Measurements from ENCODE around the gene PPM1M.

The PPM1M gene

GRCh38 chr3:52222319-52223221 lies 23.0 kb upstream of the PPM1M start:
- Mint-ChIP-seq H3K4me1 (ENCODE audit: low read depth) (peaks cover 80% of the 10 kb centered on the region), H3K27me3 (no peaks in the 10 kb centered on the region), H3K9me3 (no peaks in the 10 kb centered on the region), H3K36me3 (ENCODE audit: low read depth) (peaks cover 3% of the 10 kb centered on the region), H3K4me3 (peak overlapping the region; percentile 73), H3K27ac (peak overlapping the region; percentile 49)

- peaks cover 68% of the 10 kb centered on the region for H3K4me1 Mint-ChIP-seq (ENCODE audit: low read depth)
- H3K9me3 Mint-ChIP-seq: no peaks in the 10 kb centered on the region
- H3K27me3 Mint-ChIP-seq: no peaks in the 10 kb centered on the region
- peak overlapping the region; percentile 65 for H3K27ac Mint-ChIP-seq
- H3K36me3 Mint-ChIP-seq (ENCODE audit: low read depth): peaks cover 3% of the 10 kb centered on the region
- H3K4me3 Mint-ChIP-seq: peak overlapping the region; percentile 24
These were observed 21.8 kb upstream of the PPM1M start for GRCh38 chr3:52223449-52224408.

- Mint-ChIP-seq H3K36me3 (ENCODE audit: low read depth) (peaks cover 10% of the 10 kb centered on the region), H3K9me3 (no peaks in the 10 kb centered on the region), H3K4me3 (peak within 1 kb of the TSS; percentile 63), H3K27me3 (no peaks in the 10 kb centered on the region), H3K27ac (peak within 1 kb of the TSS; percentile 82), H3K4me1 (ENCODE audit: low read depth) (peaks cover 57% of the 10 kb centered on the region)
These were observed 19.9 kb upstream of the PPM1M start, which contains the start of gene TLR9 for GRCh38 chr3:52225452-52226228. Gene TLR9 (minus strand): TSS chr3:52225645. CDS start chr3:52225529, 116 bp downstream.

- peaks cover 13% of the 10 kb centered on the region for H3K36me3 Mint-ChIP-seq (ENCODE audit: low read depth)
- peaks cover 54% of the 10 kb centered on the region for H3K4me1 Mint-ChIP-seq (ENCODE audit: low read depth)
- peak overlapping the region; percentile 82 for H3K27ac Mint-ChIP-seq
- H3K9me3 Mint-ChIP-seq: no peaks in the 10 kb centered on the region
- peak overlapping the region; percentile 21 for H3K4me3 Mint-ChIP-seq
- no peaks in the 10 kb centered on the region for H3K27me3 Mint-ChIP-seq
These were observed 19.2 kb upstream of the PPM1M start for GRCh38 chr3:52226229-52226817.

GRCh38 chr3:52227117-52227516 lies 18.4 kb upstream of the PPM1M start:
- H3K4me3 Mint-ChIP-seq: no peak overlapping the region
- peaks cover 16% of the 10 kb centered on the region for H3K36me3 Mint-ChIP-seq (ENCODE audit: low read depth)
- no peaks in the 10 kb centered on the region for H3K9me3 Mint-ChIP-seq
- no peaks in the 10 kb centered on the region for H3K27me3 Mint-ChIP-seq
- H3K27ac Mint-ChIP-seq: peak overlapping the region; percentile 82
- H3K4me1 Mint-ChIP-seq (ENCODE audit: low read depth): peaks cover 55% of the 10 kb centered on the region

- Mint-ChIP-seq H3K27me3 (no peaks in the 10 kb centered on the region), H3K27ac (no peak overlapping the region), H3K9me3 (no peaks in the 10 kb centered on the region), H3K4me3 (no peak overlapping the region), H3K36me3 (ENCODE audit: low read depth) (peaks cover 16% of the 10 kb centered on the region), H3K4me1 (ENCODE audit: low read depth) (peaks cover 55% of the 10 kb centered on the region)
These were observed 17.8 kb upstream of the PPM1M start for GRCh38 chr3:52227766-52228165.

GRCh38 chr3:52228266-52228665 lies 17.3 kb upstream of the PPM1M start:
- peaks cover 55% of the 10 kb centered on the region for H3K4me1 Mint-ChIP-seq (ENCODE audit: low read depth)
- no peaks in the 10 kb centered on the region for H3K9me3 Mint-ChIP-seq
- H3K27ac Mint-ChIP-seq: no peak overlapping the region
- H3K27me3 Mint-ChIP-seq: no peaks in the 10 kb centered on the region
- no peak overlapping the region for H3K4me3 Mint-ChIP-seq
- peaks cover 14% of the 10 kb centered on the region for H3K36me3 Mint-ChIP-seq (ENCODE audit: low read depth)

- no peak overlapping the region for H3K27ac Mint-ChIP-seq
- H3K27me3 Mint-ChIP-seq: no peaks in the 10 kb centered on the region
- H3K4me3 Mint-ChIP-seq: no peak overlapping the region
- H3K36me3 Mint-ChIP-seq (ENCODE audit: low read depth): peaks cover 13% of the 10 kb centered on the region
- no peaks in the 10 kb centered on the region for H3K9me3 Mint-ChIP-seq
- H3K4me1 Mint-ChIP-seq (ENCODE audit: low read depth): peaks cover 52% of the 10 kb centered on the region
These were observed 16.7 kb upstream of the PPM1M start for GRCh38 chr3:52228751-52229291.

GRCh38 chr3:52229656-52230055 lies 15.9 kb upstream of the PPM1M start:
- H3K27ac Mint-ChIP-seq: no peak overlapping the region
- H3K4me1 Mint-ChIP-seq (ENCODE audit: low read depth): peaks cover 47% of the 10 kb centered on the region
- H3K4me3 Mint-ChIP-seq: no peak overlapping the region
- no peaks in the 10 kb centered on the region for H3K27me3 Mint-ChIP-seq
- peaks cover 13% of the 10 kb centered on the region for H3K36me3 Mint-ChIP-seq (ENCODE audit: low read depth)
- no peaks in the 10 kb centered on the region for H3K9me3 Mint-ChIP-seq

- no peaks in the 10 kb centered on the region for H3K9me3 Mint-ChIP-seq
- peaks cover 13% of the 10 kb centered on the region for H3K36me3 Mint-ChIP-seq (ENCODE audit: low read depth)
- H3K27me3 Mint-ChIP-seq: no peaks in the 10 kb centered on the region
- H3K4me1 Mint-ChIP-seq (ENCODE audit: low read depth): peaks cover 48% of the 10 kb centered on the region
- H3K27ac Mint-ChIP-seq: no peak overlapping the region
- H3K4me3 Mint-ChIP-seq: no peak overlapping the region
These were observed 15.1 kb upstream of the PPM1M start for GRCh38 chr3:52230461-52230860.

GRCh38 chr3:52230889-52231499 lies 14.6 kb upstream of the PPM1M start:
- H3K27ac Mint-ChIP-seq: no peak overlapping the region

GRCh38 chr3:52231502-52232278 lies 13.9 kb upstream of the PPM1M start:
- Mint-ChIP-seq H3K9me3 (no peaks in the 10 kb centered on the region), H3K27me3 (no peaks in the 10 kb centered on the region), H3K4me3 (no peak overlapping the region), H3K27ac (peak overlapping the region; percentile 66), H3K36me3 (ENCODE audit: low read depth) (peaks cover 13% of the 10 kb centered on the region), H3K4me1 (ENCODE audit: low read depth) (peaks cover 48% of the 10 kb centered on the region)

More at GRCh38 chr3:52230889-52231499, 14.6 kb upstream of the PPM1M start:
- Mint-ChIP-seq H3K36me3 (ENCODE audit: low read depth) (peaks cover 13% of the 10 kb centered on the region), H3K4me3 (no peak overlapping the region), H3K27me3 (no peaks in the 10 kb centered on the region), H3K4me1 (ENCODE audit: low read depth) (peaks cover 48% of the 10 kb centered on the region), H3K9me3 (no peaks in the 10 kb centered on the region)
